T-helper 17 cell (primary cell): ENCODE results near the gene SQOR. TPM values are rescaled to one million over a fixed set of nuclear protein-coding genes. Genes with fewer than 3 reads are reported as not detected.

Experiments
- ATAC-seq: fragments of 150-1000 bp; cut with Tn5 transposase; 2 replicates; pipeline ENCODE4 v1.10.0; 2021; ENCODE audit warnings: mild to moderate bottlenecking, moderate library complexity
- DNase-seq, 3 donors: peaks; one replicate each; pipeline versions ENCODE4 v3.0.0 to v3.0.0-alpha.2; 2020 to 2021
- H3K9me3 ChIP-seq: one replicate; pipeline ENCODE4 v1.7.0; 2013; ENCODE audit warnings: low read length, mild to moderate bottlenecking; ENCODE audit not compliant: control insufficient read depth, poor library complexity, severe bottlenecking
- H3K27ac Mint-ChIP-seq: one replicate; pipeline ENCODE4 v1.8.0; 2022; ENCODE audit warnings: mild to moderate bottlenecking, moderate library complexity, mixed read lengths
- H3K27me3 Mint-ChIP-seq: one replicate; pipeline ENCODE4 v1.8.0; 2022; ENCODE audit warnings: mixed read lengths
- H3K36me3 Mint-ChIP-seq: one replicate; pipeline ENCODE4 v1.8.0; 2022; ENCODE audit warnings: low read depth, mixed read lengths
- H3K4me1 Mint-ChIP-seq: one replicate; pipeline ENCODE4 v1.8.0; 2022; ENCODE audit warnings: mild to moderate bottlenecking, mixed read lengths
- H3K4me3 Mint-ChIP-seq: one replicate; pipeline ENCODE4 v1.8.0; 2022; ENCODE audit warnings: mild to moderate bottlenecking, moderate library complexity, mixed read lengths
- total RNA-seq, 4 donors: library from RNA in 2 of 4; stranded (reverse) in 2 of 4; gene quantifications; one replicate each; pipeline ENCODE4 v1.2.3 and lab custom pipeline; 2022 to 2026

The SQOR gene
- total RNA-seq, 2 donors from 2014 or later = 36.5 to 39.0 TPM

- H3K36me3 Mint-ChIP-seq = no peaks in the 10 kb centered on the region
- H3K4me3 Mint-ChIP-seq = no peak overlapping the region
- H3K27me3 Mint-ChIP-seq = peaks cover 47% of the 10 kb centered on the region
- ATAC-seq (peak; percentile 59), DNase-seq (peak in 1 of 3 donors; percentile 15)
- H3K27ac Mint-ChIP-seq = no peak overlapping the region
- H3K9me3 ChIP-seq = no peaks in the 10 kb centered on the region
- no peaks in the 10 kb centered on the region for H3K4me1 Mint-ChIP-seq
Observed at GRCh38 chr15:45714590-45715488, 80.0 kb downstream of the SQOR start.

GRCh38 chr15:45715528-45715927, 80.7 kb downstream of the SQOR start:
- H3K27me3 Mint-ChIP-seq = peaks cover 50% of the 10 kb centered on the region
- H3K9me3 ChIP-seq = no peaks in the 10 kb centered on the region
- H3K4me3 Mint-ChIP-seq = no peak overlapping the region
- no peaks in the 10 kb centered on the region for H3K4me1 Mint-ChIP-seq
- ATAC-seq (no peak), DNase-seq (no peak)
- no peaks in the 10 kb centered on the region for H3K36me3 Mint-ChIP-seq
- no peak overlapping the region for H3K27ac Mint-ChIP-seq

- H3K36me3 Mint-ChIP-seq = no peaks in the 10 kb centered on the region
- H3K4me1 Mint-ChIP-seq = no peaks in the 10 kb centered on the region
- DNase-seq = no peak
- peaks cover 32% of the 10 kb centered on the region for H3K27me3 Mint-ChIP-seq
- ATAC-seq = no peak
- no peaks in the 10 kb centered on the region for H3K9me3 ChIP-seq
- no peak overlapping the region for H3K27ac Mint-ChIP-seq
- H3K4me3 Mint-ChIP-seq = no peak overlapping the region
Observed at GRCh38 chr15:45719490-45719889, 84.7 kb downstream of the SQOR start.

GRCh38 chr15:45720183-45720582, 85.4 kb downstream of the SQOR start:
- no peak overlapping the region for H3K27ac Mint-ChIP-seq

GRCh38 chr15:45728641-45729040, 93.8 kb downstream of the SQOR start:
- no peaks in the 10 kb centered on the region for H3K36me3 Mint-ChIP-seq
- no peak overlapping the region for H3K27ac Mint-ChIP-seq
- H3K4me3 Mint-ChIP-seq = no peak overlapping the region
- peaks cover 71% of the 10 kb centered on the region for H3K27me3 Mint-ChIP-seq
- H3K9me3 ChIP-seq = no peaks in the 10 kb centered on the region
- H3K4me1 Mint-ChIP-seq = peaks cover 3% of the 10 kb centered on the region
- DNase-seq = no peak
- no peak for ATAC-seq

More at GRCh38 chr15:45720183-45720582, 85.4 kb downstream of the SQOR start:
- Mint-ChIP-seq H3K27me3 (peaks cover 28% of the 10 kb centered on the region), H3K36me3 (no peaks in the 10 kb centered on the region), H3K4me1 (no peaks in the 10 kb centered on the region), H3K4me3 (no peak overlapping the region)
- H3K9me3 ChIP-seq = no peaks in the 10 kb centered on the region
- no peak for DNase-seq
- no peak for ATAC-seq

GRCh38 chr15:45729141-45729540, 94.3 kb downstream of the SQOR start:
- H3K36me3 Mint-ChIP-seq = no peaks in the 10 kb centered on the region
- no peaks in the 10 kb centered on the region for H3K9me3 ChIP-seq
- no peak for DNase-seq
- H3K27me3 Mint-ChIP-seq = peaks cover 76% of the 10 kb centered on the region
- no peak for ATAC-seq
- no peak overlapping the region for H3K27ac Mint-ChIP-seq
- H3K4me3 Mint-ChIP-seq = no peak overlapping the region
- peaks cover 3% of the 10 kb centered on the region for H3K4me1 Mint-ChIP-seq

GRCh38 chr15:45731343-45731742, 96.5 kb downstream of the SQOR start:
- H3K27ac Mint-ChIP-seq = no peak overlapping the region
- peaks cover 89% of the 10 kb centered on the region for H3K27me3 Mint-ChIP-seq
- ATAC-seq (no peak), DNase-seq (no peak)
- H3K36me3 Mint-ChIP-seq = no peaks in the 10 kb centered on the region
- peaks cover 3% of the 10 kb centered on the region for H3K4me1 Mint-ChIP-seq
- H3K9me3 ChIP-seq = no peaks in the 10 kb centered on the region
- H3K4me3 Mint-ChIP-seq = no peak overlapping the region

GRCh38 chr15:45732662-45733061, 97.8 kb downstream of the SQOR start:
- Mint-ChIP-seq H3K27me3 (peaks cover 87% of the 10 kb centered on the region), H3K4me1 (peaks cover 3% of the 10 kb centered on the region), H3K36me3 (peaks cover under 1% of the 10 kb centered on the region), H3K4me3 (no peak overlapping the region), H3K27ac (no peak overlapping the region)
- H3K9me3 ChIP-seq = no peaks in the 10 kb centered on the region
- ATAC-seq = no peak
- no peak for DNase-seq

- Mint-ChIP-seq H3K27me3 (peaks cover 88% of the 10 kb centered on the region), H3K27ac (no peak overlapping the region), H3K4me3 (no peak overlapping the region), H3K36me3 (peaks cover 3% of the 10 kb centered on the region), H3K4me1 (peaks cover 3% of the 10 kb centered on the region)
- ATAC-seq (no peak), DNase-seq (no peak)
- no peaks in the 10 kb centered on the region for H3K9me3 ChIP-seq
Observed at GRCh38 chr15:45734260-45734711, 99.5 kb downstream of the SQOR start.

Other genes starting within 250 kb of the SQOR start
- 1 to 10 TPM; 2.2 to 2.4 TPM for gene SLC30A4, start 112.3 kb upstream of the SQOR start, total RNA-seq
- gene BLOC1S6, start 47.6 kb upstream of the SQOR start, total RNA-seq = 10 to 100 TPM; 48.5 to 66.2 TPM